Measurements from ENCODE around the gene SIRPB2.

SIRPB2 gene

DNA sequence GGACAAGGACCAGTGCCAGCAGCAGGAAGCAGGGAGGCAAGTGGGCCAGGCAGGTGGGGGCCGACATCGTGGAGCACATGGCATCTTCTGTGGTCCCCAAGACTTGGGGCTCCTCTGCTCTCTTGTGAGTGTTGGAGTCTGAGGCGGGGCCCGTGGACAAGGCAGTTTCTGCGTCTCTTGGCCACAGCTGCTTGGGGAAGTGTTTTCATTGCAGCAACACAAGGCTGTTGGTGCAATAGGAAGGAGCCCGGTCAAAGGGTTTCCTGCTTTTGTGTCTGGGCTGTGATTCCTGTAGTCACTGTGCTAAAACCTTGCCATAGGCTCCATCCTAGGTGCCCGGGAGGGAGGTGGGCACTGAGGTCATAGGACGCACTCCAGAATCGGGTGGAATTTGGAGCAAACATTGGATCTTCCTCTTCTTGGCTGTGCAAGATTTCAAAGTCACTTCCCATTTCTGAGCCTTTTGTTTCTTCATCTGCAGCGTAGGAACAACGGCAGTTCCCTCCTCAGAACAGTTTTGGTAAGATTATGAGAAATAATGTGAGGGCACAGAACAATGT, at the start of gene SIRPB2:
Gene SIRPB2, minus strand, starts transcription at position 140 of the 560 bp plus-strand sequence. Its CDS starts 61 bp downstream, at position 79.
- DNase-seq = no peak

- no peak for DNase-seq
These were observed 48.7 kb upstream of the SIRPB2 start for GRCh38 chr20:1539816-1540419.

DNA sequence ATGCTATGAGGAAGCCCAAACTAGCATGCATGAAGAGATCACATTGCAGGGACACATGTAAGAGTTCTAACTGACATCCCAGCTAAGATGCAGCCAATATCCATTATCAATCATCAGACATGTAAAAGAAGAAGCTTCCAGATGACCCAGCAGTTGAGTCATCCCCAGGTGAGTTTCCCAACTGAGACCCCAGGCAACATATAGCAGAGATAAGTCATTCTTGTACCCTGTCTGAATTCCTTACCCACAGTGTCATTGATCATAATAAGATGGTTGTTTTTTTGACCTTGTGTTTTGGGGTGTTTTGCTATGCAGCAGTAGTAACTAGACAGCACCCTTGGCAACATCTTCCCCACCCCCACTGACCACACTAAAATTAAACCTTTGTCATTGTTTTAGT, 47.4 kb upstream of the SIRPB2 start:
- DNase-seq = no peak

DNA sequence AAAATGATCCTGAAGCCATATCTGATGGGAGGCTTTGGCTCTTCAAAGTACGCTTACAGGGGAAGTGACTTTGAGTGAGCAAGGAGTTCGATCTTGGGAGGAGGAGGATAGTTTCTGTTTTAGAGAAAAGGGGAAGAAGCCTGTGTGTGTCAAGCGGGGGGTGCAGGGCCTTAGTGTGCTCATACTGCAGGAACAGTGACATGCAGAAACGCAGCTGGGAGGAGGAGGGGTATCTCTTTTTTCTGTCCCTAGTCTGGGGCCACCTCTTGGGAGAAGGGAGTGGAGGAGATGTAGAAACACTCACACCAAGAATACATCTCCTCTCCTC, 46.5 kb upstream of the SIRPB2 start:
- DNase-seq = no peak

DNA sequence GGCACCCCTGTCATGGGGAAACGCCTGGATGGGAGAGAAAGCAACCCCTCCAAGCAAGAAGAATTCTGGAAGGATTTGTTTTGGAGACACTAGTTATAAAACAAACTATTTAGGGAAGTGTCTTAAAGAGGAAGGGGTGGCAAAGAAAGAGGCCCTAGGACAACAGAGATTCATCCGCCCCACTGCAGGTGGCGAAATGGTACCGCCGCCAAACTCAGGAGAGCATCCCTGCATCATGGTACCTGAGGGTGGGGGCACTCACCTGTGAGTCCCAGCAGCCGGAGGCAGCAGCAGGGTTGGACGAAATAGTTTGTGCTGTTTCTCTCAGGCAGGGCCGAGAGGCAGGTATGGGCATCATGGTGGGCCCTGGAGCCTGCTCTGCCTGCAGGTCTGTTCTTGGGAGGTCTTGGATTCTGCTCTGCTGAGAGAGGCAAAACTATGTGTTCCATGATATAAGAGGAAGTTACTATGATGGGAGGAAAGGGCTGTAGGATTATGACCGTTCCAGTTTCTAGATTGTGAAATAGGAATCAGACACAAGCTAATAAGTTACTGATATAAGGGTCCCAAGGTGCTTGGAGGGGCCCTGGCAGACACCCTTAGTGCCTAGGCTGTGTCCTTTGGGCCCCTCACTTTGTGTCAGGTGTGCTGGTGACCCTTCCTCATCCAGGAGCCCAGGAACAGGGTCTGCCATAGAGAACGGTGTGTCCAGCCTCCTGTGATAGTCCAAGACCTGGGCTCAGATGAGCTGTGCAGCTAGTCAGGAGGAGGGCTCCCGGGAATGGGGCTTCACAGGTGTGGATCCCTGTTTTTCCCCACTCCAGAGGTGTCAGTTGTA, 45.9 kb upstream of the SIRPB2 start:
- no peak for DNase-seq

GRCh38 chr20:1535420-1536175, 44.4 kb upstream of the SIRPB2 start:
- no peak for DNase-seq

GRCh38 chr20:1534526-1534925, 43.3 kb upstream of the SIRPB2 start:
- no peak for DNase-seq

DNA sequence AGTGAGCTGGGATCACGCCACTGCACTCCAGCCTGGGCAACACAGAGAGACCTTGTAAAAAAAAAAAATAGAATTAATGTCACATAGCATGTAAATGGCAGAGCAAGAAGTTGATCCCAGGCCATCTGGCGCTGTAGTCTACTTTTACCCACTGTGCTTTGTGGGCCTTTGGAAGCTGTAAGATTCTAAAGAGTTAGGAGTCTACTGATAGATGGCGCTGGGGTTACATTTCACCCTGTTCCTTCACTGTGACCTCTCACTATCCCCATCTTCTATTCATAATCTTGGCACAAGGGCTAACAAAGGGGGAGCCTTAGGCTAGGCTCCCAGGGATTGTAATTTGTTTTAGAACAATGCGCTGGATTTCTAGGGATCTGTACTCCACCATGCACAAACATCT, 41.8 kb upstream of the SIRPB2 start:
- DNase-seq = no peak

- DNase-seq = no peak
These were observed 37.6 kb upstream of the SIRPB2 start for GRCh38 chr20:1528811-1529210.

- no peak for DNase-seq
These were observed 36.7 kb upstream of the SIRPB2 start for GRCh38 chr20:1527923-1528322.

DNA sequence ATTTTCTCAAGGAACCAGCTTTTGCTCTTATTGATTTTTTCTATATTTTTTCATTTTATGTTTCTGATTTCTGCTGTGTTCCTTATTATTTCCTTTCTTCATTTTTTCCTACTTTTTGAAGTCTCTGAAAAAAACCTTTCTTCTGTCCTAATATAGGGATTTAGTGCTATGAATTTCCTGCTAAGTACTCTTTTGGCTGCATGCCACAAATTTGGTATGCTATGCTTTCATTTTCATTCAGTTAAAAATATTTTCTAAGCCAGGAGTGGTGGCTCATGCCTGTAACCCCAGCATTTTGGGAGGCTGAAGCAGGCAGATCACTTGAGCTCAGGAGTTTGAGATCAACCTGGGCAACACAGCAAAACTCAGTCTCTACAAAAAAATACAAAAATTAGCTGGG, 35.7 kb upstream of the SIRPB2 start:
- no peak for DNase-seq

- DNase-seq = no peak
These were observed 35.1 kb upstream of the SIRPB2 start for GRCh38 chr20:1526310-1526709.

- DNase-seq = no peak
These were observed 32.8 kb upstream of the SIRPB2 start for GRCh38 chr20:1524004-1524403.

- DNase-seq = no peak
These were observed 25.8 kb upstream of the SIRPB2 start for GRCh38 chr20:1517010-1517409.

DNA sequence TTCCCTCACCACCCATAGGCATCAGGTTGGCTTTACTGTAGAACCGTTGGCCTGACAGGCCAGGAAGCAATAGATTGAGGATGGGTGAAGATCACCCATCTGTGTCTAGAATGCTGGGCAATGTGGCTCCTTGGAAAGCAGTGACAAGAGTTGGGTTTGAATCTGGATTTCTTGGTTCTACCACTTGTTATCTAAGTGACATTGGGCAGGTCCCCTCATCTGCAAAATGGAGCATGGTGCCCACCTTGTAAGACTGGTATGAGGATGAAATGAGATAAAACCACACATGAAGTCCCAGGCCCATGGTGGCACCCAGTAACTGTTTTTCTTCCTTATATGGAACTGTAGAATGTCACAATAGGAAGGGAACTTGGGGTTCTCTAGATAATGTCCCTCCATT, 22.6 kb upstream of the SIRPB2 start:
- no peak for DNase-seq

GRCh38 chr20:1509237-1509636, 18.0 kb upstream of the SIRPB2 start:
- no peak for DNase-seq

DNA sequence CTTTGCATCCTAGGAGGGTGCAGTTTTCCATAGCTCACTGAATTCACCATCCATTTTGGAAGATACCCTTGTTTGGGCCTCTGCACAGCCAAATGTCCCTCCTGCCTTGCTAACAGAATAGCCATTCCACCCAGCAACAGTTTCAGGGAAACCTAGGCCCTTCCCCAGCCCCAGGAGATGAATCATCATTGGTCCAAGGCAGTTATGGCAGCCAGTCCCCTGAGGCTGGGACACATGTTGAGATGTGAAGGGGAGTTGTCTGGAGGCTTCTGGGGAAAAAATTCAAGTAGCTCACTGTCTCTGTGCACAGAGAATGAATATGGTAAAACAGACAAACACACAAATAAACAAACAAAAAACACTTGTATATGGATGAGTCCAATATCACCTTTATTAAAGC, 17.4 kb upstream of the SIRPB2 start:
- DNase-seq = no peak

- DNase-seq = no peak
These were observed 16.1 kb upstream of the SIRPB2 start for GRCh38 chr20:1507276-1507675.

GRCh38 chr20:1505871-1506270, 14.7 kb upstream of the SIRPB2 start:
- no peak for DNase-seq

DNA sequence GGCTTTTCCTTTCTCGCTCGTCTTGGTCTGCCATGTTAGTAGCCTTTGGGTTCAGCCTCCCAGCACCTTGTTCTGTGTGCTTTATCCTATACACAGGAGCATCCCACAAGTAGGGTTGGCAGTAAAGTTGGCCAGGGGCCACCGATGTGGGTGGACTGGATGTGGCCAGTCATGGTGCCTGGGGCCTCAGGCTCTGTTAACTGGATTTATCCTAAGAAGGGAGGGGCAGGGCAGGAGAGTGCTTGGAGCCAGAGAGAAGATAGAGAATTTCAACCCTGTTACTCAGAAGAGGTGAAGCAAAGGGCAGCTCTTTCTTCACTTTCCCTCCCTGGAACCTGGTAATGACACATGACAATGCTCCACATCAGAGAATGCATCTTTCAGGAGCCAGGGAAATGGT, 14.1 kb upstream of the SIRPB2 start:
- DNase-seq = no peak

DNA sequence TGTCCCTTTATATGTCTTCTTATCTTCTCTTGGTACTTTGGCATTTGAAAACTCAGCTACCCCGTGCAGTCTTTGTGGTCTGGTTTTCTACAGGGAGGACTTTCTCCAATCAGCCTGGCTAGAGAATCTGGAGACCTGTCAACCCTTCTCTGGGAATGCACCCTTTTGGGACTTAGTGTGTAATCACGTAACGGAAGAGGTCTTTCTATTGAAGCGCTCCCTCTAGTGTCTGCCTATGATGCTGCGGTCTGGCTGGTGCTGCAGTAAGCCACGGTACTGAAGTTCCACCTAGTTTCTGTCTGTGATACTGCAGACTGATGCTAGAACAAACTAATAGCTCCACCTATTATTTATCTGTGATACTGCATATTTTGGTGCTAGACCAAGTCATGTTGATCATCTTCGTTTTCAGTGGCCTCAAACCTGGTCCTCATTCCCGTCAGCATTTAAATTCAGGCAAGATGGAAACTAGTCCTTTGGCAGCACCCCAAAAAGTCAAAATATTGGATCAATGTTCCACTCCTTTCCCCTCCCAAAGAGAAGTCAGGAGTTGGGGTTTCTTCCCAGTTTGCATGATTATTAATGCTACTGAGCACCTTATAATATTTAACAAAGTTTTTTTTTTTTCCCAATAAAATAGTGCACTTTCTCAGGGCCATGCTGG, 12.5 kb upstream of the SIRPB2 start:
- peak; percentile 52 for DNase-seq

DNA sequence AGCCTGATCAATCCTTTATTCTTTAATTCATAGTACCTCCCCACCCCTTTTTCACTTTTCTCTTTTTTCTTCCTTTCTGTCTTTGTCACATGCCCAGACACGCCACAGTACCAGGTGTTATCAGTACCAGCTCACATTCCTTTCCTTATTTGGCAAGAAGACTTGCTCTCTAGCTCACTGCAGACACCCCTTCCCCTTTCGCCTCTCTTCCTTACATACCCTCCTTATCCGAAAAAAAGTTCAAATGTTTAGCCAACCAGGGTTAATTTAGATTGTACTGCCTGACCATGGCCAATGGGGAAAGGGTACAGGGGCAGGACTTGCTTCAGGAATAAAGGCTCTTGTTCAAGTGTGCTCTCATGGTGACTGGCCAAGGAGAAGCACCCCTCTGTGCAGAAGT, 9.3 kb upstream of the SIRPB2 start:
- DNase-seq = no peak
